Stomach smooth muscle (tissue), 2 donors: ENCODE data around the gene BPI.

Experiments
- H3K27ac ChIP-seq: one replicate; pipeline ENCODE4 v1.7.0; 2013; ENCODE audit warnings: mild to moderate bottlenecking, low read length, inconsistent platforms
- H3K27me3 ChIP-seq, 2 donors: one replicate each; pipeline ENCODE4 v1.7.0; 2013; ENCODE audit warnings: low read length in 2 of 2; ENCODE audit not compliant: insufficient read depth in 2 of 2, control insufficient read depth in 1 of 2
- H3K36me3 ChIP-seq, 2 donors: one replicate each; pipeline ENCODE4 v1.7.0; 2013; ENCODE audit warnings: low read length in 2 of 2; ENCODE audit not compliant: control insufficient read depth in 2 of 2, insufficient read depth in 2 of 2
- H3K4me1 ChIP-seq: one replicate; pipeline ENCODE4 v1.7.0; 2013; ENCODE audit warnings: low read length; ENCODE audit not compliant: control insufficient read depth, insufficient read depth
- H3K4me3 ChIP-seq, 2 donors: one replicate each; pipeline ENCODE4 v1.7.0; 2013; ENCODE audit warnings: low read length in 2 of 2
- H3K9ac ChIP-seq, 2 donors: one replicate each; pipeline ENCODE4 v1.7.0; 2013; ENCODE audit warnings: low read length in 2 of 2, mild to moderate bottlenecking in 1 of 2
- H3K9me3 ChIP-seq, 2 donors: one replicate each; pipeline ENCODE4 v1.7.0; 2013; ENCODE audit warnings: low read length in 2 of 2; ENCODE audit not compliant: control insufficient read depth in 2 of 2
- donor health status: healthy.
- donor health status: Pancreatic carcinoma.

BPI gene

GRCh38 chr20:38267296-38267695 is 36.7 kb upstream of the BPI start:
- Histone ChIP-seq H3K4me1 (peaks cover 8% of the 10 kb centered on the region), H3K9ac (no peak overlapping the region)

GRCh38 chr20:38267901-38268514 is 35.9 kb upstream of the BPI start:
- H3K9ac ChIP-seq: no peak overlapping the region
- H3K27me3 ChIP-seq: peaks cover 0 to 8% of the 10 kb centered on the region in 2 donors
- no peak overlapping the region for H3K4me3 ChIP-seq
- H3K36me3 ChIP-seq: no peaks in the 10 kb centered on the region
- H3K9me3 ChIP-seq: peaks cover 0 to 3% of the 10 kb centered on the region in 2 donors
- H3K4me1 ChIP-seq: peaks cover 9% of the 10 kb centered on the region
- H3K27ac ChIP-seq: no peak overlapping the region

More at GRCh38 chr20:38267296-38267695, 36.7 kb upstream of the BPI start:
- peaks cover 0 to under 1% of the 10 kb centered on the region in 2 donors for H3K9me3 ChIP-seq
- H3K36me3 ChIP-seq: no peaks in the 10 kb centered on the region
- no peak overlapping the region for H3K4me3 ChIP-seq
- peaks cover 0 to 10% of the 10 kb centered on the region in 2 donors for H3K27me3 ChIP-seq
- no peak overlapping the region for H3K27ac ChIP-seq

- H3K9ac ChIP-seq: no peak overlapping the region
Observed at GRCh38 chr20:38269040-38269439, 34.9 kb upstream of the BPI start.

GRCh38 chr20:38269715-38270114 is 34.2 kb upstream of the BPI start:
- Histone ChIP-seq H3K36me3 (no peaks in the 10 kb centered on the region), H3K9me3 (peaks cover 0 to 3% of the 10 kb centered on the region in 2 donors), H3K9ac (no peak overlapping the region), H3K4me1 (peaks cover 9% of the 10 kb centered on the region), H3K4me3 (no peak overlapping the region), H3K27me3 (peaks cover 0 to 4% of the 10 kb centered on the region in 2 donors), H3K27ac (no peak overlapping the region)

More at GRCh38 chr20:38269040-38269439, 34.9 kb upstream of the BPI start:
- peaks cover 0 to 3% of the 10 kb centered on the region in 2 donors for H3K9me3 ChIP-seq
- H3K4me3 ChIP-seq: no peak overlapping the region
- peaks cover 0 to 4% of the 10 kb centered on the region in 2 donors for H3K27me3 ChIP-seq
- H3K27ac ChIP-seq: no peak overlapping the region
- H3K36me3 ChIP-seq: no peaks in the 10 kb centered on the region
- H3K4me1 ChIP-seq: peaks cover 9% of the 10 kb centered on the region

GRCh38 chr20:38270869-38271605 is 32.9 kb upstream of the BPI start:
- Histone ChIP-seq H3K27ac (no peak overlapping the region), H3K9me3 (peaks cover 0 to 3% of the 10 kb centered on the region in 2 donors), H3K27me3 (peaks cover 0 to 4% of the 10 kb centered on the region in 2 donors), H3K4me1 (peaks cover 9% of the 10 kb centered on the region), H3K4me3 (no peak overlapping the region), H3K36me3 (no peaks in the 10 kb centered on the region), H3K9ac (no peak overlapping the region)

- Histone ChIP-seq H3K27me3 (peaks cover 0 to 4% of the 10 kb centered on the region in 2 donors), H3K36me3 (no peaks in the 10 kb centered on the region), H3K27ac (no peak overlapping the region), H3K9ac (no peak overlapping the region), H3K4me3 (no peak overlapping the region), H3K4me1 (peaks cover 9% of the 10 kb centered on the region), H3K9me3 (peaks cover 0 to 3% of the 10 kb centered on the region in 2 donors)
Observed at GRCh38 chr20:38271608-38272120, 32.3 kb upstream of the BPI start.

GRCh38 chr20:38272398-38272797 is 31.6 kb upstream of the BPI start:
- Histone ChIP-seq H3K4me1 (peaks cover 8% of the 10 kb centered on the region), H3K4me3 (no peak overlapping the region), H3K9me3 (peaks cover 0 to 3% of the 10 kb centered on the region in 2 donors), H3K27ac (no peak overlapping the region), H3K27me3 (peaks cover 0 to 4% of the 10 kb centered on the region in 2 donors), H3K36me3 (no peaks in the 10 kb centered on the region), H3K9ac (no peak overlapping the region)

- peaks cover 0 to 3% of the 10 kb centered on the region in 2 donors for H3K9me3 ChIP-seq
- H3K36me3 ChIP-seq: no peaks in the 10 kb centered on the region
- peaks cover 0 to 4% of the 10 kb centered on the region in 2 donors for H3K27me3 ChIP-seq
- no peak overlapping the region for H3K9ac ChIP-seq
- H3K27ac ChIP-seq: no peak overlapping the region
- H3K4me1 ChIP-seq: peaks cover 5% of the 10 kb centered on the region
- H3K4me3 ChIP-seq: no peak overlapping the region
Observed at GRCh38 chr20:38272961-38273360, 31.0 kb upstream of the BPI start.

GRCh38 chr20:38275815-38276550 is 28.0 kb upstream of the BPI start:
- no peak overlapping the region for H3K9ac ChIP-seq
- no peak overlapping the region for H3K27ac ChIP-seq

GRCh38 chr20:38277285-38277684 is 26.7 kb upstream of the BPI start:
- Histone ChIP-seq H3K36me3 (no peaks in the 10 kb centered on the region), H3K27me3 (no peaks in the 10 kb centered on the region), H3K4me3 (no peak overlapping the region), H3K9ac (no peak overlapping the region), H3K27ac (no peak overlapping the region), H3K9me3 (peaks cover 0 to 2% of the 10 kb centered on the region in 2 donors), H3K4me1 (peaks cover 2% of the 10 kb centered on the region)

More at GRCh38 chr20:38275815-38276550, 28.0 kb upstream of the BPI start:
- Histone ChIP-seq H3K9me3 (peaks cover 0 to 3% of the 10 kb centered on the region in 2 donors), H3K4me3 (no peak overlapping the region), H3K27me3 (no peaks in the 10 kb centered on the region), H3K4me1 (peaks cover 3% of the 10 kb centered on the region), H3K36me3 (no peaks in the 10 kb centered on the region)
